Esophagus muscularis mucosa (tissue), 4 donors: ENCODE data around the gene TMEM225B.
"Not testable (repeated sequence)": the region's sequence is repeated elsewhere in the genome, so short reads cannot be mapped to it uniquely, and the experiment has no call there.

ENCODE experiments used
- CTCF ChIP-seq, 3 experiments: fragments of 200-600 bp in 2 of 3; fragments of 450-650 bp in 1 of 3; sonication (generic) in 2 of 3; IDR thresholded peaks; one replicate each; pipeline ENCODE4 v1.5.1; 2017 to 2019; ENCODE audit warnings: antibody characterized with exemption in 3 of 3, mild to moderate bottlenecking in 2 of 3, moderate library complexity in 1 of 3
- EP300 ChIP-seq: sonication (generic); formaldehyde crosslinking; IDR thresholded peaks from one replicate; pipeline ENCODE4 v1.6.1; 2017; ENCODE audit warnings: antibody characterized with exemption
- POLR2AphosphoS5 ChIP-seq, 2 donors: sonication (generic); formaldehyde crosslinking; IDR thresholded peaks; one replicate each; pipeline ENCODE4 v1.6.1; 2017; ENCODE audit warnings: antibody characterized with exemption in 2 of 2

GRCh38 chr7:99549545-99549944 is 48.5 kb upstream of the TMEM225B start:
- not testable (repeated sequence) for TF ChIP-seq CTCF (IDR thresholded peaks at IDR 0.05); POLR2AphosphoS5 (IDR thresholded peaks at IDR 0.05); EP300
